Gastrocnemius medialis (tissue), 4 donors: Measurements from ENCODE around the gene CENPL. TPM values are rescaled to one million over a fixed set of nuclear protein-coding genes. Genes with fewer than 3 reads are reported as not detected.

Experiments used
- ATAC-seq, 2 donors: fragments of 150-250 bp; one replicate each; pipeline ENCODE4 v1.9.1; 2016
- DNase-seq, 2 donors: peaks; one replicate each; pipeline ENCODE4 v3.0.0-alpha.2; 2019
- H3K27ac ChIP-seq, 4 donors: fragments of 200-600 bp; sonication (generic); 1 replicate in 1 of 4; 2 replicates in 3 of 4; pipeline ENCODE4 v1.5.1; 2016 to 2018; ENCODE audit warnings: mild to moderate bottlenecking in 2 of 4, moderate library complexity in 1 of 4
- H3K27me3 ChIP-seq, 3 donors: fragments of 200-600 bp; sonication (generic) in 2 of 3; 1 replicate in 1 of 3; 2 replicates in 2 of 3; pipeline versions ENCODE4 v1.5.1 to v1.6.0; 2016 to 2019; ENCODE audit warnings: mild to moderate bottlenecking in 1 of 3, moderate library complexity in 1 of 3
- H3K36me3 ChIP-seq, 2 donors: fragments of 200-600 bp; sonication (generic) in 1 of 2; one replicate each; pipeline ENCODE4 v1.5.1; 2017 to 2018
- H3K4me1 ChIP-seq, 2 donors: fragments of 200-600 bp; sonication (generic) in 1 of 2; one replicate each; pipeline ENCODE4 v1.5.1; 2016 to 2017; ENCODE audit warnings: mild to moderate bottlenecking in 2 of 2
- H3K4me3 ChIP-seq, 4 donors: fragments of 200-600 bp; sonication (generic) in 3 of 4; 1 replicate in 1 of 4; 2 replicates in 3 of 4; pipeline ENCODE4 v1.5.1; 2016 to 2019; ENCODE audit warnings: mild to moderate bottlenecking in 2 of 4
- H3K9me3 ChIP-seq, 3 donors: fragments of 200-600 bp; sonication (generic) in 2 of 3; 1 replicate in 1 of 3; 2 replicates in 2 of 3; pipeline ENCODE4 v1.5.1; 2016 to 2019
- POLR2A ChIP-seq, 2 donors: fragments of 450-650 bp; IDR thresholded peaks; one replicate each; pipeline ENCODE4 v1.6.1; 2017; ENCODE audit warnings: antibody characterized with exemption in 2 of 2, mild to moderate bottlenecking in 2 of 2, moderate library complexity in 2 of 2
- in situ Hi-C, 4 donors: fragments of 200-750 bp; cut with MboI; loops; one replicate each; pipeline versions ENCODE4 v1.15.0 to v1.8.0; 2017; ENCODE audit warnings: low sequenced_read_pairs in 4 of 4
- intact Hi-C: fragments of 100-400 bp; cut with DNase I; formaldehyde crosslinking; loops from one replicate; pipeline ENCODE4 v1.15.1; 2023; ENCODE audit warnings: low total_unique reads
- total RNA-seq, 4 donors: library from RNA; depleted of rRNA; stranded (reverse); fragments of >200 nt; gene quantifications; one replicate each; pipeline versions ENCODE4 v1.1.0 to v1.2.3, GENCODE V29; 2016
- TF ChIP-seq, protein P1 (sequence below), 5 experiments: fragments of 450-650 bp in 3 of 5; fragments of 200-600 bp in 2 of 5; sonication (generic) in 2 of 5; IDR thresholded peaks in 4 of 5; conservative IDR thresholded peaks in 1 of 5; 1 replicate in 4 of 5; 2 replicates in 1 of 5; pipeline ENCODE4 v1.5.1; 2016 to 2019; ENCODE audit warnings: antibody characterized with exemption in 5 of 5, mild to moderate bottlenecking in 3 of 5, moderate library complexity in 3 of 5

CENPL gene, protein sequence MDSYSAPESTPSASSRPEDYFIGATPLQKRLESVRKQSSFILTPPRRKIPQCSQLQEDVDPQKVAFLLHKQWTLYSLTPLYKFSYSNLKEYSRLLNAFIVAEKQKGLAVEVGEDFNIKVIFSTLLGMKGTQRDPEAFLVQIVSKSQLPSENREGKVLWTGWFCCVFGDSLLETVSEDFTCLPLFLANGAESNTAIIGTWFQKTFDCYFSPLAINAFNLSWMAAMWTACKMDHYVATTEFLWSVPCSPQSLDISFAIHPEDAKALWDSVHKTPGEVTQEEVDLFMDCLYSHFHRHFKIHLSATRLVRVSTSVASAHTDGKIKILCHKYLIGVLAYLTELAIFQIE
- total RNA-seq = 1 to 10 TPM; 1.1 to 5.0 (median 3.4) TPM

DNA sequence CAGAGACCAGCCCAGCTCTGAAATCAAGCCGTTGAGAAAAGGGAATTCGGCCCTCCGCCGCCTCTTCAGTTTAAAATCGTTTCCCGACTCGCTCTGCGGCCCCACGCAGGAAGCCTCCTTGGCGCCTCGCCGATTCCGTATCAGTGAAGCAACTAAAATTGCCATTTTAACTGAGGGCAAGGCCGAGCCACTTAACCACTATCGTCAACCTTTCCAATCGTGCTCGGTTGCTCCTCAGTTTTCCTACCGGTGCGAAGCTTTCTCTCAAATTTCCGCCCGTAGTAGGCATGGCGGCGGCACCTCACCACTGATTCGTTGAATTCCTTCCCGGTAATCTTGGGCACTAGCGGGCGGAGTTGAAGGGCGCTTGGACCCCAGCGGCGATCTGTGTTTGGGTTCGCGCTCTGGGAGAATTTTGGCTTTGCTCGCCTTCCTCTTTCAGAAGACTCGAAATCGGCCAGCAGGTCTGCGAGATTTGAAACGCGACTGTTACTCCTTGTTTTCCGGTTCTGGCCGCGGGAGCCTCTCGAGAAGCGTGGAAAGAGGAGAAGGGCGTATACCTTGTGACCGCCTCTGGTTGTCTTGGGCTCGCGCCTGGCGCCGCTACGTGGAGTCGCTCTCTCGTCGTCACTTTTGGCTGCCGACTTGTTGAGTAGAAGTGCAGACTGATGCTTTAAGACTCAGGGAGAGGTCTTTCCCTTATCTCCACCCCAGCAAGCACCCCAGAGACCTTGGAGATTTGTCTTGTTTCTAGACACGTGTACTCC, at the start of gene CENPL, which contains the start of gene DARS2:
Gene CENPL, minus strand, starts transcription at position 569 of the 767 bp plus-strand sequence. CDS start 13,584 bp downstream, outside the sequence.
Gene DARS2, plus strand, starts transcription at position 359 of the 767 bp plus-strand sequence. CDS start 557 bp downstream, outside the sequence.
- intact Hi-C loops = loop anchor here (1.0 to 10.0 kb wide), 7 partner anchors 43 to 1170 kb away; partner anchors contain the start of genes CACYBP, GAS5, RABGAP1L and RC3H1
- in situ Hi-C loops = loop anchor here in 3 of 4 donors (5.0 to 25.0 kb wide), 4 partner anchors 387 to 1087 kb away; no protein-coding TSS in a partner anchor
- TF ChIP-seq, protein P1, sequence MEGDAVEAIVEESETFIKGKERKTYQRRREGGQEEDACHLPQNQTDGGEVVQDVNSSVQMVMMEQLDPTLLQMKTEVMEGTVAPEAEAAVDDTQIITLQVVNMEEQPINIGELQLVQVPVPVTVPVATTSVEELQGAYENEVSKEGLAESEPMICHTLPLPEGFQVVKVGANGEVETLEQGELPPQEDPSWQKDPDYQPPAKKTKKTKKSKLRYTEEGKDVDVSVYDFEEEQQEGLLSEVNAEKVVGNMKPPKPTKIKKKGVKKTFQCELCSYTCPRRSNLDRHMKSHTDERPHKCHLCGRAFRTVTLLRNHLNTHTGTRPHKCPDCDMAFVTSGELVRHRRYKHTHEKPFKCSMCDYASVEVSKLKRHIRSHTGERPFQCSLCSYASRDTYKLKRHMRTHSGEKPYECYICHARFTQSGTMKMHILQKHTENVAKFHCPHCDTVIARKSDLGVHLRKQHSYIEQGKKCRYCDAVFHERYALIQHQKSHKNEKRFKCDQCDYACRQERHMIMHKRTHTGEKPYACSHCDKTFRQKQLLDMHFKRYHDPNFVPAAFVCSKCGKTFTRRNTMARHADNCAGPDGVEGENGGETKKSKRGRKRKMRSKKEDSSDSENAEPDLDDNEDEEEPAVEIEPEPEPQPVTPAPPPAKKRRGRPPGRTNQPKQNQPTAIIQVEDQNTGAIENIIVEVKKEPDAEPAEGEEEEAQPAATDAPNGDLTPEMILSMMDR (IDR thresholded peaks at IDR 0.05 in 4 of 5, conservative IDR thresholded peaks at IDR 0.05 in 1 of 5) = no peak
- peak; percentile 31 to 62 for TF ChIP-seq POLR2A (IDR thresholded peaks at IDR 0.05)
- DNase-seq = peak; percentile 95 to 96
- ATAC-seq = peak; percentile 99
- Histone ChIP-seq H3K36me3 (no peaks in the 10 kb centered on the region), H3K27me3 (no peaks in the 10 kb centered on the region), H3K4me3 (peak within 1 kb of the TSS; percentile 69 to 94 (median 76)), H3K9me3 (no peaks in the 10 kb centered on the region), H3K4me1 (peaks cover 13% of the 10 kb centered on the region in 2 donors), H3K27ac (peak within 1 kb of the TSS; percentile 95 to 99 (median 96))

DNA sequence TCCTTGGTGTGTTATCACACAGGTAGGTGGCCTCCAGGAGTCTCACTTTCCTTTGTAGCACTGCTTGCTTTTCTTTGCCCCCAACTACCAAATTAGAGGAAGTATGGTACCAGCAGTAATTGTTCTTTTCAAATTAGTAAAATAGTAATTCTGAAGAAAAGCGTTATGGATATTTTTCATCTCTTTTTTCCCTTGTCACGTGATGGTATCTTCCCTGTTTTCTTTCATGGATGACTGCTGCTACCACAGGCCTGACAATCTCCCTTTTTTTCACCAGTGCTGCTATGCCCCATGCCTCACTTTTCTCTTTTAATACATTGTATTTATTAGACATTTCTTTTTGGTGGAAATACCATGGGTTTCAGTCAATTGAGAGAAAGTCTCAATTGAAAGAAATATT, 46.8 kb upstream of the CENPL start:
- TF ChIP-seq POLR2A (IDR thresholded peaks at IDR 0.05) = no peak
- TF ChIP-seq, protein P1 (IDR thresholded peaks at IDR 0.05 in 4 of 5, conservative IDR thresholded peaks at IDR 0.05 in 1 of 5) = no peak
- intact Hi-C loops = no loop called here
- Histone ChIP-seq H3K27ac (no peak overlapping the region), H3K27me3 (no peaks in the 10 kb centered on the region), H3K4me1 (peaks cover 14 to 20% of the 10 kb centered on the region in 2 donors), H3K9me3 (no peaks in the 10 kb centered on the region), H3K36me3 (peaks cover 0 to 16% of the 10 kb centered on the region in 2 donors), H3K4me3 (no peak overlapping the region)
- in situ Hi-C loops = loop anchor here in 1 of 4 donors (25.0 kb wide), 1 partner anchor 1116 kb away; the partner anchor contains the start of gene CACYBP
- no peak for DNase-seq
- ATAC-seq = no peak

DNA sequence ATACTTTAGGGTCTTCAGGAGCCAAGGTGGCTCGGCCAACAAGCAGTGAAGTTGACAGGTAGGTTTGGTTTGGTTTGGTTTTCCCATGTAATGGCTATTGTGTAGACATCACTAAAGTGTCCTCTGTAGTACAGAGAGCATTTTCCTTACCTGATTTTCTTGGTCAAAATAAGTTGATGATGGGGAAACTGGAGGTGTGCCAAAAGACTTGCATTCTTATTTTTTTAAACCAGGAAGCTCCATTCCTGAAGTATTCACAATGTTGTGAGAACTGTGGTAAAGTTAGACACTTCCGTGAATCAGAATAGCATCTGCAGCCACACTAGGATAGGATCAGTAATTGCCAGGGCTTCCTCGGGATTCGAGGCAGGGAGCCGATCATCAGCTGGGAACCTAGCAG, 46.4 kb upstream of the CENPL start:
- H3K4me1 ChIP-seq = peaks cover 18 to 24% of the 10 kb centered on the region in 2 donors
- no peak overlapping the region for H3K4me3 ChIP-seq
- no peak for TF ChIP-seq POLR2A (IDR thresholded peaks at IDR 0.05)
- TF ChIP-seq, protein P1 (IDR thresholded peaks at IDR 0.05 in 4 of 5, conservative IDR thresholded peaks at IDR 0.05 in 1 of 5) = no peak
- DNase-seq (no peak), ATAC-seq (no peak)
- H3K9me3 ChIP-seq = no peaks in the 10 kb centered on the region
- peak overlapping the region in 2 of 4 donors; percentile 19 to 95 for H3K27ac ChIP-seq
- H3K27me3 ChIP-seq = no peaks in the 10 kb centered on the region
- intact Hi-C loops (no loop called here), in situ Hi-C loops (loop anchor here in 1 of 4 donors (25.0 kb wide), 1 partner anchor 1116 kb away; the partner anchor contains the start of gene CACYBP)
- H3K36me3 ChIP-seq = peaks cover 0 to 20% of the 10 kb centered on the region in 2 donors

DNA sequence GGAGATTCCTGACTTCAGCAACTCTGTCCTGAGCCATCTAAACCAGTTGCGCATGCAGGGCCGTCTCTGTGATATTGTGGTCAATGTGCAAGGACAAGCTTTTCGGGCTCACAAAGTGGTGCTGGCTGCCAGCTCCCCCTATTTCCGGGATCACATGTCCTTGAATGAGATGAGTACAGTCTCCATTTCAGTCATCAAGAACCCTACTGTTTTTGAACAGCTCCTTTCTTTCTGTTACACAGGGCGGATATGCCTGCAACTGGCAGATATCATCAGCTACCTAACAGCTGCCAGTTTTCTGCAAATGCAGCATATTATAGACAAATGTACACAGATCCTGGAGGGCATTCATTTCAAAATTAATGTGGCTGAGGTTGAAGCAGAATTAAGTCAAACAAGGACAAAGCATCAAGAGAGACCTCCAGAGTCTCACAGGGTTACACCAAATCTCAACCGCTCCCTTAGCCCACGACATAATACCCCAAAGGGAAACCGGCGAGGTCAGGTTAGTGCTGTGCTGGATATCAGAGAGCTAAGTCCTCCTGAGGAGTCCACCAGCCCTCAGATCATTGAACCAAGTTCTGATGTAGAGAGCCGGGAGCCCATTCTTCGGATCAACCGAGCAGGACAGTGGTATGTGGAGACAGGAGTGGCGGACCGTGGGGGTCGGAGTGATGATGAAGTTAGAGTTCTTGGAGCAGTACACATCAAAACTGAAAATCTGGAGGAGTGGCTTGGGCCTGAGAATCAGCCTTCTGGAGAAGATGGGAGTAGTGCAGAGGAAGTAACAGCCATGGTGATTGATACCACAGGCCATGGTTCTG, 45.8 kb upstream of the CENPL start:
- Histone ChIP-seq H3K4me1 (peaks cover 21 to 30% of the 10 kb centered on the region in 2 donors), H3K27ac (peak overlapping the region in 3 of 4 donors; percentile 12 to 95 (median 95)), H3K4me3 (no peak overlapping the region), H3K27me3 (no peaks in the 10 kb centered on the region), H3K36me3 (peaks cover 0 to 26% of the 10 kb centered on the region in 2 donors), H3K9me3 (no peaks in the 10 kb centered on the region)
- in situ Hi-C loops = loop anchor here in 1 of 4 donors (25.0 kb wide), 1 partner anchor 1117 kb away; the partner anchor contains the start of gene CACYBP
- ATAC-seq (no peak), DNase-seq (no peak)
- intact Hi-C loops = no loop called here
- TF ChIP-seq, protein P1 (IDR thresholded peaks at IDR 0.05 in 4 of 5, conservative IDR thresholded peaks at IDR 0.05 in 1 of 5) = no peak
- TF ChIP-seq POLR2A (IDR thresholded peaks at IDR 0.05) = no peak
